Lower lobe of right lung (tissue), 2 donors: Measurements from ENCODE around the gene TRIP11. TPM values are rescaled to one million over a fixed set of nuclear protein-coding genes. Genes with fewer than 3 reads are reported as not detected.

Source experiments
- ATAC-seq, 2 donors: fragments of 200-7000 bp; cut with Tn5 transposase; one replicate each; pipeline ENCODE4 v1.9.1; 2020 to 2022; ENCODE audit warnings: mild to moderate bottlenecking in 2 of 2, moderate library complexity in 2 of 2
- DNase-seq: peaks from one replicate; pipeline ENCODE4 v3.0.0-alpha.2; 2020
- H3K27ac ChIP-seq: fragments of 200-600 bp; one replicate; pipeline ENCODE4 v1.8.0; 2022
- H3K27me3 ChIP-seq: fragments of 200-600 bp; one replicate; pipeline ENCODE4 v1.8.0; 2022; ENCODE audit warnings: low read depth
- H3K36me3 ChIP-seq: fragments of 200-600 bp; one replicate; pipeline ENCODE4 v1.8.0; 2022; ENCODE audit warnings: mild to moderate bottlenecking
- H3K4me1 ChIP-seq: fragments of 200-600 bp; one replicate; pipeline ENCODE4 v1.8.0; 2022
- H3K4me3 ChIP-seq: fragments of 200-600 bp; one replicate; pipeline ENCODE4 v1.8.0; 2022; ENCODE audit warnings: mild to moderate bottlenecking
- H3K9me3 ChIP-seq: fragments of 200-600 bp; one replicate; pipeline ENCODE4 v1.8.0; 2022
- intact Hi-C: fragments of 100-400 bp; cut with DNase I; formaldehyde crosslinking; loops from one replicate; pipeline ENCODE4 v1.11.0; 2022
- total RNA-seq: library from RNA; stranded (reverse); fragmentation: NEBNext Ultra II Directional; extraction: Animal tissue kit (Norgen Biotek cat#: 25700); gene quantifications from one replicate; pipeline ENCODE4 v1.2.1, GENCODE V29; 2021
- TF ChIP-seq, protein P1 (sequence below): fragments of 200-600 bp; IDR thresholded peaks from one replicate; pipeline ENCODE4 v1.8.0; 2022; ENCODE audit warnings: antibody characterized with exemption, mild to moderate bottlenecking
- donor health status: DM: no; HTN: yes; CAD: no; lungs with severe emphysema.

Gene TRIP11
- total RNA-seq, 1 donor from 2014 or later: 62.6 TPM

- no peaks in the 10 kb centered on the region for H3K9me3 ChIP-seq
- intact Hi-C loops: no loop called here
- H3K36me3 ChIP-seq: peaks cover 18% of the 10 kb centered on the region
- H3K27ac ChIP-seq: no peak overlapping the region
- H3K4me3 ChIP-seq: no peak overlapping the region
- H3K27me3 ChIP-seq: peaks cover 4% of the 10 kb centered on the region
- TF ChIP-seq, protein P1, sequence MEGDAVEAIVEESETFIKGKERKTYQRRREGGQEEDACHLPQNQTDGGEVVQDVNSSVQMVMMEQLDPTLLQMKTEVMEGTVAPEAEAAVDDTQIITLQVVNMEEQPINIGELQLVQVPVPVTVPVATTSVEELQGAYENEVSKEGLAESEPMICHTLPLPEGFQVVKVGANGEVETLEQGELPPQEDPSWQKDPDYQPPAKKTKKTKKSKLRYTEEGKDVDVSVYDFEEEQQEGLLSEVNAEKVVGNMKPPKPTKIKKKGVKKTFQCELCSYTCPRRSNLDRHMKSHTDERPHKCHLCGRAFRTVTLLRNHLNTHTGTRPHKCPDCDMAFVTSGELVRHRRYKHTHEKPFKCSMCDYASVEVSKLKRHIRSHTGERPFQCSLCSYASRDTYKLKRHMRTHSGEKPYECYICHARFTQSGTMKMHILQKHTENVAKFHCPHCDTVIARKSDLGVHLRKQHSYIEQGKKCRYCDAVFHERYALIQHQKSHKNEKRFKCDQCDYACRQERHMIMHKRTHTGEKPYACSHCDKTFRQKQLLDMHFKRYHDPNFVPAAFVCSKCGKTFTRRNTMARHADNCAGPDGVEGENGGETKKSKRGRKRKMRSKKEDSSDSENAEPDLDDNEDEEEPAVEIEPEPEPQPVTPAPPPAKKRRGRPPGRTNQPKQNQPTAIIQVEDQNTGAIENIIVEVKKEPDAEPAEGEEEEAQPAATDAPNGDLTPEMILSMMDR: no peak
- no peak for DNase-seq
- H3K4me1 ChIP-seq: peaks cover 26% of the 10 kb centered on the region
- ATAC-seq: no peak
These were observed 96.9 kb downstream of the TRIP11 start for GRCh38 chr14:91942946-91943345.

DNA sequence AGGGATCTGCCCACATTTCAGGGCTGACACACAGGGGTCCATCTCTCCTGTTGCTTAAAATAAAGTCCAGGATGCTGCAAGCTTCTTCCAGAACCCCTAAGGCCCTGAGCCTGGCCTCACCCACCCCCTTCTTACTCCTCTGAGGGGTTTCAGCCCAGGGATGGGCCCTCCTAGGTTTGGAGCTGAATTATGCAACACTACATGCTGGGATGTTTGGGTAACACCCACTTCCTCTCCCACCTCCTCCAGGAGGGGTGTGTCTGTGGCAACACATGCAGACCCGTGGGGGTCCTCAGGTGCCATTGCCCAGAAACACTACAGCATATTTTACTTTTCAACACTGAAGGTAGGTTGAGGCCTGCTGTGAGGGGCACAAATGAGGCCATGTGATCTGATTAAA lies 97.7 kb downstream of the TRIP11 start:
- H3K27me3 ChIP-seq: no peaks in the 10 kb centered on the region
- ATAC-seq: no peak
- H3K36me3 ChIP-seq: peaks cover 20% of the 10 kb centered on the region
- intact Hi-C loops: no loop called here
- TF ChIP-seq, protein P1: no peak
- no peak for DNase-seq
- H3K4me1 ChIP-seq: peaks cover 22% of the 10 kb centered on the region
- H3K27ac ChIP-seq: no peak overlapping the region
- H3K4me3 ChIP-seq: no peak overlapping the region
- H3K9me3 ChIP-seq: no peaks in the 10 kb centered on the region

DNA sequence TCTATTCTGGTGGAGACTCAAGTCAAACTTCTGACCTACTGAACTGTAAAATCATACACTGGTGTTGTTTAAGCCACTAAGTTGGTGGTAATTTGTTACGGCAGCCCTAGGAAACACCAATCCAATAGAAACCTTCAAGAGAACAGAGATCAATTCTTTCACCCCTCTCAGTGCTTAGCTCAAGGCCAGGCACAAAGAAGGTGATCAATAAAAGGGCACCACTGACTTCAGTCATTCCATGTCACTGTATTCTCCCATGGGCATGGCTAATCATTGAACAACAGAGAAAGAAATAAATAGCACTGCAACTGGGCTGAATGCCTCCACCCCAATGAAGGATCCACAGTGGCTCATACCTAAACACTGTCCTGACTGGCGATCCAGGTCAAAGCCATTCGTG lies 99.7 kb downstream of the TRIP11 start:
- no peaks in the 10 kb centered on the region for H3K9me3 ChIP-seq
- peaks cover 33% of the 10 kb centered on the region for H3K36me3 ChIP-seq
- no peaks in the 10 kb centered on the region for H3K27me3 ChIP-seq
- TF ChIP-seq, protein P1: no peak
- no peak overlapping the region for H3K27ac ChIP-seq
- intact Hi-C loops: no loop called here
- H3K4me3 ChIP-seq: no peak overlapping the region
- H3K4me1 ChIP-seq: peaks cover 15% of the 10 kb centered on the region
- ATAC-seq: no peak
- DNase-seq: no peak

- Histone ChIP-seq H3K9me3 (no peaks in the 10 kb centered on the region), H3K27me3 (no peaks in the 10 kb centered on the region), H3K27ac (no peak overlapping the region), H3K36me3 (peaks cover 47% of the 10 kb centered on the region), H3K4me1 (no peaks in the 10 kb centered on the region), H3K4me3 (no peak overlapping the region)
- TF ChIP-seq, protein P1: no peak
- DNase-seq (no peak), ATAC-seq (no peak)
- intact Hi-C loops: no loop called here
These were observed 104.3 kb downstream of the TRIP11 start for GRCh38 chr14:91935586-91935985.

DNA sequence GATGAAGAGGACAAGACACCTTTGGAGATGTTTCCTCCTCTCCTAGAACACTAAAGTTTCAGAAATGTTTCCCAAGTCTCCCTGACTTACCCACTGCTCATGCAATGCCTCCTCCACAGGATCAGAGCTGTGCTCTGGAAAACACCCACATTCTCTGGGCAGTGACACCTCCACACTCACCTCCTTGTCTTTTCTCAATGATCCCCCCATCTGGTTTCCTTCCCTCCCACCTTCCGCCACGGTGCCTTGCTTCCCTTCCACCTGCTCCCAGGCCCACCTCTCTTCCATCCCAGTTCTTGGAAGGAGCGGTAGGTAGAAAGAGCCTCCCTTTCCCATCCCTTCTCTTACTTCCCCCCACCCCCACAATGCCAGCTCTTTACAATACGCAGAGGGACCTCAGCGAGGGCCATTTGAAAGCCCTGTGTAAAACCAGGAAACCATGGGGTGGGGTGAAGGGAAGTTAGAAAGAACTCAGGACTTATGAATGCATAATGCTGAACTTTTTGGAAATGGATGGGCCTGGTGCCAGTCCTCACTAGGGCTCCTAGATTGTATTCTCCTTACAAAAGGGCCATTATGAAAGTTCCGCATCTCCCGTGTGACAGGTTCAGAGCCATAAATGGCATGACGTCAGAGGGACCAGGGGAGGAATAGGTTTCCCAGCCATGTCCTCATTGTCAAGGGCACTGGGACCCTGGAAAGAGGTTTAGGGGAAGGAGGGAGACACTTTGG lies 105.1 kb downstream of the TRIP11 start:
- DNase-seq (no peak), ATAC-seq (no peak)
- intact Hi-C loops: no loop called here
- TF ChIP-seq, protein P1: no peak
- H3K27ac ChIP-seq: no peak overlapping the region
- H3K4me1 ChIP-seq: no peaks in the 10 kb centered on the region
- peaks cover 38% of the 10 kb centered on the region for H3K36me3 ChIP-seq
- no peaks in the 10 kb centered on the region for H3K9me3 ChIP-seq
- no peaks in the 10 kb centered on the region for H3K27me3 ChIP-seq
- no peak overlapping the region for H3K4me3 ChIP-seq
